ENCODE data around the gene PCCA. TPM values are rescaled to one million over a fixed set of nuclear protein-coding genes. Genes with fewer than 3 reads are reported as not detected.
A peak's percentile ranks its signal among the peaks of the same experiment; 100 is the strongest.
"Not testable (repeated sequence)": the region's sequence is repeated elsewhere in the genome, so short reads cannot be mapped to it uniquely, and the experiment has no call there.

Gene PCCA
- polyA plus RNA-seq, 12 donors = 24.3 to 41.6 (median 32.7) TPM; not detected in 1

DNA sequence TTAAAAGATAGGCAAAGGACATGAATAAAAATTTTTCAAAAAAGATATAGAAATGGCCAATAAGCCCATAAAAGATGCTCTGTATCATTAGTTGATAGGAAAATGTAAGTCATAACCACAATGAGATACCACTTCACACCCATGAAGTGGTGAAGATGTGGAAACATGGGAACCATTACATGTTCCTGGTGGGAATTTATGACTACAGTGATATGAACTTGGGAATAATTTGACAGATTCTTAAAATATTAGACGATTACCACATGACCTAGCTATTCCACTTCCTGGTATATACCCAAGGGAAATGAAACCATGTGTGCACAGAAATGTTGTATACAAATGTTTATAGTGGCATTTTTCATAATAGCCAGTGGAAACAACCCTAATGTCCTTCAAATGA, 267.5 kb downstream of the PCCA start:
- DNase-seq = no peak

DNA sequence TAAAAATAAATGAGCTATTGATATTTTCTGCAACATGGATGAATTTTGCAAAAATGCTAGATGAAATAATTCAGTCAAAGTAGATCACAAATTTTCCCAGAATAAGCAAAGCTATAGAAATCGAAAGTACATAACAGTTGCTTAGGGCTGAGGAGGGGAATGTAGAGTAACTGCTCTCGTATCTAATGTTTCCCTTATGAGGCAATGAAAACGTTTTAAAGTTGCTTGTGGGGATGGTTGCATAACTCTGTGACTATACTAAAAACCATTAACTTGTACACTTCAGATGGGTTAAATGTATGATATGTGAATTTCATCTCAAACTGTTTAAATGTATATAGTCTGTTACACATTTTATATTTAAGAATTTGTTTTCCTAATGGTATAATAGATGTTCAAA, 268.0 kb downstream of the PCCA start:
- DNase-seq = no peak

DNA sequence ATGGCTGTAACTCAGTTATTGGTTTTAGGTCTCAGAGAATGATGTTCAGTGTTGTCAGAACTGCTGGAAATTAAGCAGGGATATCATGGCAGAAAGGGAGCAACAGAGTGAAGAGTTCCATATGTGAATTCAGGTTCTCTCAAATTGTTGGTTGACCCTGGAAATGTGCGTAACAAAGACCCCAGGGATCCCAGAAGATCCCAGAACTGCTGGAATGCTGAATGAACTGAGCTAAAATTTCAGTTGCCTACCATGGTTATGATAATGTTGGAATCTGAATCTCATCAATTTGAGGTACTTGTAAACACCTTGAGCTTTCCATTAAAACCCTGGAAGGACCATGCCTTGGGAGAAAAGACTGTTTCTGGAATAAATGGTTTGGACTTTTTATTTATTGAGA, 268.9 kb downstream of the PCCA start:
- DNase-seq = no peak

DNA sequence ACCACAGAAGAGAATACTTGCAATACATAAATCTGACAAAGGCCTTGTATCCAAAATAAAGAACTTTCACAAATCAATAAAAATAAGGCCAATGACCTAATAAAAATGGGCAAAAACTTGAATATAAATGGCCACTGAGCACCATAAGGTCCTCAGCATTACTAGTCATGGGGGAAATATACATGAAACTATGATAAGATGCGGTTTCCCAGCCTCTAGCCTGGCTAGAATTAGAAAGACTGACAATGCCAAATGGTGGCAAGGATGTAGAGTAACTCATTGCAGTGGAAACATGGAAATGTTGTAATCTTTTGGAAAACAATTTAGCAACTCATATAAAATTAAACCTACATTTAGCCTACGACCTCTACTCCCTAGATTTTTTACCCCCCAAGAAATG, 272.6 kb downstream of the PCCA start:
- no peak for DNase-seq

DNA sequence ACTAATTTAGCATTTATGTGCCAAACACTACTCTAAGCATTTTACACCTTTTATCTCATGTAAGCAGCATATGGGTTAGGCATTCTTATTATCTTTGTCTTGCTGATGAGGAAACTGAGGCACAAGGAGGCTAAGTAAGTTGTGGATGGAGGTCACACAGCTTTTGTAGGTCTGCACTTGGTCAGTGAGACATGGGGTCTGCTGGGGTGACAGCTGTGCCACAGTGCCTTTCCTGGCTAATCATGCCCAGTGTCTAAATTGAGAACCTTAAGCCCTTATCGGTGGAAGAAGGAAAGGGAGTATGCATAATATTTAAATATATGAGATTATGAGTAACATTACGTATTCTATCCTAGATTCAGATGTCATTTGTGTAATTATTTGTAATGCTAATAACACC, 273.5 kb downstream of the PCCA start:
- DNase-seq = no peak

DNA sequence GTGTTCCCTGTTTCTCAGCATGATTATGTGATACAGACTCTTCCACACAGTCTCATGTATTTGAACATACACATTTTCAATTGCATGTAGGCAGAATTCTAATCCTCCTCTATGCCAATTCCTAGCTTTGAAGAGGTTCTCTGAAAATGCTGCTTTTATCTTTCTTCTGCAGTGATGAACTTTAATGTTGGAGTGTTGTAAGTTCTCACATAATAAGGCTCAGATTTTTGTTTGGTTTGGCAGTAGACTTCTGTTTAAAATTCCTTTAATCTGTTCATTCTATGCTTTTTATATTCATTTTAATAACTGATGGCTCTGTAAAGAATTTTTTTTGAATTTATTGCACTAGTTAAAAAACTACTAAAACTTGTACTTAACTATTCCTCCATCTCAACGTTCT, 273.9 kb downstream of the PCCA start:
- no peak for DNase-seq

DNA sequence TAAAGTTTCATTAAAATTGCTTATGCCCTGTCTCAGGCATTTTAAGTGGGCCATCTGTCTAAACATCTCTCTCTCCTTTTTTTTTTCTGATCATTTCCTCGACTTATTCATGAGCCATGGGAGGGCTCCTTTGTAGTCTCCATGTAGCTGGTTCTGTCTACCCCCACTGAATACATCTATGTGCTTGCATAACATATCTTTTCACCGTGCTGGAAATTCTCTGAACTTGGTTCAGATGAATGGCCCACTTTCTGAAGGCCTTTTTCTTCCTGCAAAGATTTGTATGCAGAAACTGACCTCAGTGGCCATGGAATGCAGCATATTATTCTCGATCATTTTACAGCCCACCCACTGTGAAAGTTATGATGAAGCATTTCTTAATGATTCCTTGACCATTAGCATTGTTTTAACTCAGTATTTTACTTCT, 274.4 kb downstream of the PCCA start:
- DNase-seq = no peak

DNA sequence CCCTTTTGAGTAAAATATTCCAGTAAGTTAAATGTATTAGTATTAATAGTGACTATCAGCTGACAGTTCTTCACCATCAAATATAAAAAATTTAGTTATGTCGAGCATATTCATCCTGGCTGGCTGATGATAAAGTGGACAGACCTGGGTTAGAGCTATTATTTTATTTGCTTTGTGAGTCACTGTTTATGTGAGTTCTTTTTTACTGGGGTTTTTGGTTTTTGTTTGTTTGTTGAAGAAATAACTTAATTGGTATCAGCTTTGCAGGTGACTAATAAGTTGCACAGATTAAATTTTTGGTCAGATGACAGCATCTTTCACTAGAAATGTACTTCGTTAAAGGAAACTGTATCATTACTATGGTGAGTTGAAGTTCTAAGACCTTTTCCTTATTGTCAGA, 275.0 kb downstream of the PCCA start:
- no peak for DNase-seq

DNA sequence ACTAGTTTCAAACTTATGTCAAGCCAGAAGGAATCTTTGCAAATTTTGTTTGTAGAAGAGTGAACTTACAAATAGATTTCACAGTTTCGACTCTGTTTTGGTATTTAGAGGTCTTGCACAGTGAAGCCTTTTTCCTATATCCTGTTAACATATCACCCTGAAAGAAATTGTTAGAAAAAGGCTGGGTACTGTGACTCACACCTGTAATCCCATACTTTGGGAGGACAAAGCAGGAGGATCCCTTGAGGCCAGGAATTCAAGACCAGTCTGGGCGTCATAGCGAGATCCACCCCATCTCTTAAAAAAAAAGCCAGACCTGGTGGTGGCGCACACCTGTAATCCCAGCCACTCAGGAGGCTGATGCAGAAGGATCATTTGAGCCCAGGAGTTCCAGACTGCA, 275.7 kb downstream of the PCCA start:
- DNase-seq = no peak

DNA sequence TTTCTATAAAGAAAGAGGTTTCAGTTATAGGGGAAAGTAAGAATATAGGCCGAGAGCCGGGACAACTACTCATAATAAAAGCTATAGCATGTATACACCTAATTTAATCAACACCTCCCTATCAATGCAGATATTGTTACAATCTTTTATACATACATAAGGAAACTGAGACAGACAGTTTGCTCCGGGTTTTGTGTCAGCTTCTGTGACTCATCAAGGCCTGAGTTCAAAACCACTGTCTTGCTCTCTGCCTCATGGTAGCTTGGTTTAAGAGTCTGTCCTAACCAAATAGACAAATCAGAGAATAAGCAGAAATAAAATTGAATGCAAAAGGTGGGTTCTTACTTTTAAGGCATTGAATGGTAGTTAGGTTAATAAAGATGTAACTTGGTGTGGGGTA, 276.8 kb downstream of the PCCA start:
- DNase-seq = no peak

DNA sequence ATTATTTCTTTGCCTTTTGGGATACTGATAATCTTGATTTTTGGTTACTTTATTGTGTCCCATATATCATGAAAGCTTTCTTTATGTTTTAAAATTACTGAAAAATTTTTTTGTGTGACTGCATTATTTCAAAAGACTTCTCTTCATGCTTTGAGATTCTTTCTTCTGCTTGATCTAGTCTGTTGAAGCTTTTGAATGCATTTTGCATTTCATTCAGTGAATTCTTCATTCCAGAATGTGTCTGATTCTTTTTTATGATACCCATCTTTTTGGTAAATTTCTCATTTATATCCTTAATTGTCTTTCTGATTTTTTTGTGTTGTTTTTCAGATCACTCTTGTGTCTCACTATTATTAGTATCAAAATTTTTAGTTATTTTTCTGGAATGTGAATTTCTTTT, 289.6 kb downstream of the PCCA start:
- DNase-seq = no peak

DNA sequence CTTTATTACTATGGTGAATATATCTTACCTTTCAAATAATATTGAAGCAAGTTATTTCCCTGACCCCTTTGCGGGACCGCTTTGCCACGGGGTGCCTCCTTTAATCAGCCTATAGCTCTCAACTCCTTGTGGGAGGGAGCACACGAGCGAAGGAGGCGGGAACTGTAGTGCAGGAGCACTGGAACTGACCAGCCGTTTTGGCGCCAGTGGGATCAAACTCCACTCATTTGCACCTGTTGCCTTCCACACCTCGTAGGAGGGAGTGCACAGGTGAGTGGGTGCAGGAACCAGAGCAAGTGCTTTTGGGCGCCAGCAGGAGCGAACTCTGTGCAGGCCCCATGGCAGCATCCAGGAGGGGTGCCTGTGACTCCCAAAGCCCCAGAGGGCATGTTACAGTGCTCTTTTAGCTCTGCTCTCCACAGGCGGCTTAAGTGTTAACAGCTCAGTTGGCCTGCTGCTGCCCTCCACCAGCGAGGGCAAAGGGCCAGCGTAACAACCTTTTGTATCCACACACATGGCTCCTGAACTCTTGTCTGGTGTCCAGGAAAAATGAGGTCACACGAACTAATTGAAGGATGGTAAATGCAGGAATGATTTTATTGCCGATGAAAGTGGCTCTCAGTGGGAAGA, 292.8 kb downstream of the PCCA start:
- no peak for DNase-seq

DNA sequence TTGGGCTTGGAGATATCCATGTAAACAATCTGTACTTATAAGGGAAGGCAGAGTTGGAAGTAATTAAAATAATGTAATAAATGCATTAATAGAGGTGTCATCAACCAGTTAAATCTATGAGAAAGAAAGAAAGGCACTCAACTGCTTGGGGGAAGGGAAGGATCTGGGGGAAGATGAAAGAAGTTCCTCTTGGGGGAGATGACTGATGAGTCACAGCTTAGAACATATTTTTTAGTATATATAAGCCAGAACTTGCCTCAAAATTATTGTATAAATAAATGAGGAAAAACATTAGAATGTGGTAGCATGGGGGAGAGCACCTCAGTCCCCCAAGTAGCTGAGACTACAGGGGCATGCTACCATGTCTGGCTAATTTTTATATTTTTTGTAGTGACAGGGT, 293.9 kb downstream of the PCCA start:
- no peak for DNase-seq

DNA sequence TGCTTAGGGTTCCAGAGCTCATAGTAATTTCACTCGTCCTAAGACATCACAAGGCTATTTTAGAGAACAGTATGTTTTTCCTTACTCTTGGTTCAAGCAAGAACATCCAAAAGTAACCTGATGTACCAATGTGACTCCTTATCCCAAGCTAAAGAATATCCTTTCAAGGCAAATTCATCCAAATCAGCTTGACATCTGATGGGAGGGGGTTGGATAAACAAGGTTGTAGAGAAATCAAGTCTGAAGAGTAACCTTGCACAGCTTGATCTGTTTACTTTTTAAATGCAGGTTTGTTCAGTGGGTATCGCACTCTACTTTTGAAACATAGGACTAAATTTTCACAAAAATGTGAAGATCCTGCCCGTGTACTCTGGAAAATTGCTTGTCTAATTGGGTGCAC, 298.5 kb downstream of the PCCA start:
- DNase-seq = no peak

DNA sequence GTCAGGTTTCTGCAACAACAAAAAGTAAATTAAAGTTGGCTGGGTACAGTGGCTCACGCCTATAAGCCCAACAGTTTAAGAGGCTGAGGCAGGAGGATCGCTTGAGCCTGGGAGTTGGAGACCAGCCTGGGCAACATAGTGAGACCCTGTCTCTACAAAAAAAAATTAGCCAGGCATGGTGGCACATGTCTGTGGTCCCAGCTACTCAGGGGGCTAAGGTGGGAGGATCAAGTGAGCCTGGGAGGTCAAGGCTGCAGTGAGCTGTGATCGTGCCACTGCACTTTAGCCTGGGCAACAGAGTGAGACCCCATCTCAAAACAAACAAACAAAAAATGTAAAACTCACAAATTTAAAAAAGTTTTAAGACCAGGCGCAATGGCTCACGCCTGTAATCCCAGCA, 299.3 kb downstream of the PCCA start:
- DNase-seq = not testable (repeated sequence)

DNA sequence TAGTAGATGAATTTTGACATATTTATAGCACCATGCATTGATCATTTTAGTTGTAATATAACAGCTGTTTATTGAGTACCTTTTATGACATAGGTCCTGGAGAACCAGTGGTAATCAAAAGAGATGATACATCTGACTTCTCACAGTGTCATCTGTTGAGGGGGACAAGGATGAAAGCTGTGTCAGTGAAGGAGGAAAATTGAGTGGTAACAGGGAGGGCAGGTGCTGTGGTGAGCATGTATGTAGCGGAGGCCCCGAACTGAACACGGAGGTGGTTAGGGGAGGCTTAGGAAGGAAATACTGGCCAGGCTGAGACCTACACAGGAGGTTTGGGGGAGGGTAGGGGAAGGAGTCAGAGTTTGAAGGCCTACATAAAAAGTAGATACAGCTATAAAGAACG, 300.0 kb downstream of the PCCA start:
- DNase-seq = no peak

DNA sequence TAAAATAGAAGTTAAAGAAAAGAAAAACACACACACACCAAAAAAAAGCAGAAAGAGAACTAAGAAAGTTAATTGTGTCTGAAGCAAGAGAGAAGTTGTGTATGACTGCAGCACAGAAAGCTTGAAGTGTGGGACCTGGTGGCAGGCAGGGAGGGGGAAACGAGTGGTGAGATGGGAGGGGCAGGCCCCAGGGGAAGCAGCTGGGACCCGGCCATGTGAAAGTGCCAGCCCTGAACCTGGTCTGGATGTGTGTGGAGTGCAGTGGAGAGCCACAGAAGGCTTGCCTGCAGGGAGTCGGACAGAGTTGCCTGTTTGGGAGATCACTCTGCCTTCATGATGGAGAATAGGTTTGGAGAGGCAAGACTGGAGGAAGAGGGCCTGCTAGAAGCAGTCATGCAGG, 300.7 kb downstream of the PCCA start:
- DNase-seq = no peak

DNA sequence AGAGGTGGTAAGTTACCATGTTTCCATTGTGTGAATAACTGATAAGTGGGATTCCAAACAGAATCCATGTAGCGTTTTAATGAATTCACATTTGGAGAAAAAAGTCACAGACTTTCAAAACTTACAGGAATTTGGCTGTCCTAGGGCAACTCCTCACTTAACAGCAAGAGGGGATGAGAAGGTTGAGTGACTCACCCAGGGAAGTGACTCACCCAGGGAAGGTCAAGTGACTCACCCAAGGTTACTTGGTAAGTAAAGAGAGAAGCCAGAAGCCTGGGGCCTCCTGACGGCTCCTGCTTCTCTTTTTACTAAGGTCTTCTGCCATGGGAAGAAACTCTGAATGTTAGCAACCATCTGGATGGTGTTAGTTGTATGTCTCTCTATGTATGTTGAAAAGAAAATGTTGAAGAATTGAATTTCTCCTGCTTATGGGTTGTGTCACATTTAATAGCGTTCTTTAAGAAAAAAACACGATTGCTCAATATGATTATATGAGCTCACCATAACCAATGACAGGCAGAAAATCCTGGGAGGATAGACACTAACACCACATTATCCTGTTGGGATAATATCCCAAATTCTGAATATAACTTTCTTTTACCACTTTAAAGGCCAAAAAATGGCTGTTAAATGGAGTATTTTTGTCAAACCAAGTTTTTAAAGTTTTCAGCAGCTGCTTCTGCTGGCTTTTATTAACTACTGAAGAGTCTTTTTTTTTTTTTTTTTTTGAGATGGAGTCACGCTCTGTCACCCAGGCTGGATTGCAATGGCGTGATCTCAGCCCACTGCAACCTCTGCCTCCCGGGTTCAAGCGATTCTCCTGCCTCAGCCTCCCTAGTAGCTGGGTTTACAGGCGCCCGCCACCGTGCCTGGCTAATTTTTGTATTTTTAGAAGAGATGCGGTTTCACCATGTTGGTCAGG, 304.1 kb downstream of the PCCA start:
- DNase-seq = peak; percentile 19

DNA sequence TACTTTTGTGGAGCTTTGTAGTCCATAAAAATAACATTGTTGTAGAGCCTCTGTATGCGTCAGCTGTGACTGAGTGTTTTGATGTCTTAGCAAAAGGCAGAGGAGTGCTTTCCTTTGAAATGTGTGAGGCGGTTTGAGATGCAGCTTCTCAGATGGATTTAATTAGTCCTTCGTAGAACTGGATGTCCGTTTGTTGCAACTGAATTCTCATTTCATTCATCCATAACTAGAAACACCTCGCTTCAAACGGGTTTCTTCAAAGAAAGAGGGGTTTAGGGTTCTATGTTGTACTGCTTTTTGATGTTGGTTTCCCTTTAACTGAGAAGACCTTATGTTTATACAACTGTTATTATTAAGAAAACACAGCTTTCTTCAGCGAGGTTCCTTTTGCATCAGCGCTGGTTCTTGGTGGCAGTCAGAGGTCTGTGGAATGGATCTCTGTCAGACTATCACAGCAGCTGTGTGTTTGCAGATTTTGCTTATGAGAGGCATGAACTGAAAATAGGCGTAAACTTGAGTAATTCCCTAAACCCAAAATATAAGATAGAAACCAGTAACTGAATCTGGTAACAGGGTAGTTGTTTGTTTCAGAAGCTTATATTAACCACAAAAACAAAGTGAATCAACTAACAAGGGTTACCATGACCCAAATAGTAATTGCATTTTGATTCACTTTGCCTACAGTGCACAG, 305.3 kb downstream of the PCCA start:
- DNase-seq = no peak

DNA sequence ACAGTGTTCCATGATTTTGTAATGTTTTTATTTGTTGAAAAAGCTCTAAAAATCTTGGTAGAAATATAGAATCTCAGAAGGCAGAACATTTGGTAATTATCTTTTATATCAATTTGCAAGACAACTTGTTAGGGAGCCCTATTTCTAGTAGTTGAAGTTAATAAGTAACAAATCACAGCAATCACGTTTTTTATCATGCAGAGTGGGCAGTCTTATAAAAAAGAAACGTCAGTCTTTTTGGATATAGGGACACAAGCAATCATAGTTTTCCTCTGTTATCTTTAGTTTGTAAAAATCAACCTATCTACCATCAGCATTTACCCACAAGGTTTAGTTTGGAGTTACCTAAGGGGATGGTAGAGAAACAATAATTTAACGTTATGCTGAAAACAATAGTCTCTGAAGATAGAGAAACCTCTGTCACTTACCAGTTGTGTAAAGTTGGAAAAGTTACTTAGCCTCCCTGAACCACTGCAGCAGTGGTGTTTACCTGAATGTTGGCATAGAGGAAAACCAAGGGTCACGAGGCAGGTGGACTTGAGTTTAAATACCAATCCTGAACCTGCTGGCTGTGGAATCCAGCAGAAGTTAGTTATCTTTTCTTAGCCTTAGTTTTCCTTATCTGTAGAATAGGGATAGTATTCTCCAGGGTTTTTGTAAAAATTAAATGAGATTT, 306.9 kb downstream of the PCCA start:
- no peak for DNase-seq

DNA sequence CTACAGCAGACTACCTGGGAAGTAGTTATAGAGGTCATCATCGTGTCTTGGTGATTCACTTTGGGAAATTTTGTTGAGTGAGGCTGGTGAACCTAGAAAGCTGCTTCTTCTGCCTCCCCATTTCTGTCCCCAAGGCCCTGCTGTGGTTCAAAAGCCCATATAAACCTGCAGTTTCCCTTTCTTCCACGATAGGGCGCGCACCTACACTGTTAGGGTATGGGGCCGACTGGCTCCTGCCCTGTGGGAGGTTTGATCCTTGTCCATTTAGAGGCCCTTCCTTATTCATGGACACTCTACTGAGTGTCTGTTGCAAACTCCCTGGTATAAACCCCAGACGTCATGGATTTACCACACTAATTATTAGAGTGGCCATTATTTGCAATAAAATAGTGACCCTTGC, 307.9 kb downstream of the PCCA start:
- DNase-seq = no peak

DNA sequence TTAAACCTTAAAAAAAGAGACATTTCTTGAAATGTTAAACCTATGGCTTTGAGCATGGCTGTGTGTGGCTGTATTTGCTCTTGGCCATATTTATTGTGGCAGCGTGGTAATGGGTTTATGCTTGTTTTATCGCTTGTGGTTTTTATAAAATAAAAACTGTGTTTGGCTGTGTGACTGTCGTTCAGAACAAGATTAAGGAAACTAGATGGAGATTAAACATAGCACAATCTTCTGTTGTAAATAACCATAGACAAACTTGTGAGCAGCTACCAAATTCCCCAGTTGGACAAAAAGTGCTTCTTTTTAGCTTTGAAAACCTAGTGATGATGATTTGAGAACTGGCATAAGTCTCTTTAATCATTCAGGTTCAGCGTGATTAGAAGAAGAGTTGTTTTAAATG, 308.7 kb downstream of the PCCA start:
- DNase-seq = no peak
